Endothelial cell of umbilical vein (primary cell): ENCODE data around the gene PER1. TPM values are rescaled to one million over a fixed set of nuclear protein-coding genes. Genes with fewer than 3 reads are reported as not detected.

ENCODE experiments used
- BruUV-seq: library from RNA; stranded (reverse); fragments of 400-500 nt; replicated peaks from 2 replicates; lab custom pipeline; 2021; lab: Mats Ljungman, UMichigan
- CTCF ChIA-PET: fragments of 300-600, 350-600 bp; sonication (Branson Sonifier 250); formaldehyde crosslinking; loops from one replicate; lab custom pipeline; 2021; ENCODE audit warnings: antibody characterized with exemption, inconsistent platforms; lab: Charles Lee
- POLR2A ChIA-PET: fragments of 300-600, 350-600 bp; sonication (Branson Sonifier 250); formaldehyde crosslinking; loops from one replicate; lab custom pipeline; 2021; ENCODE audit warnings: antibody characterized with exemption, inconsistent platforms; lab: Charles Lee
- DNase-seq: peaks from one replicate; pipeline ENCODE4 v3.0.0-alpha.2; 2011; ENCODE audit warnings: low read depth, low spot score
- FAIRE-seq: peaks from 2 replicates; lab custom pipeline; 2011; peaks lifted over from hg19 to GRCh38; lab: Jason Lieb, UNC
- H2AFZ ChIP-seq: 2 replicates; pipeline ENCODE4 v1.6.0; 2012; ENCODE audit warnings: low read depth, low read length, control low read depth, inconsistent platforms
- H3K27ac ChIP-seq: 2 replicates; pipeline ENCODE4 v1.5.1; 2011; ENCODE audit warnings: low read depth, mild to moderate bottlenecking, control low read depth, low read length, moderate library complexity; ENCODE audit not compliant: insufficient read depth
- H3K27me3 ChIP-seq, 2 experiments: 2 replicates each; pipeline versions ENCODE4 v1.6.0 to v1.6.1; 2011; ENCODE audit warnings: low read length in 2 of 2, mixed read lengths in 1 of 2; ENCODE audit not compliant: control insufficient read depth in 2 of 2, insufficient read depth in 2 of 2
- H3K36me3 ChIP-seq, 2 experiments: 2 replicates in 1 of 2; 3 replicates in 1 of 2; pipeline ENCODE4 v1.5.1; 2011; ENCODE audit warnings: low read length in 2 of 2, mild to moderate bottlenecking in 1 of 2, moderate library complexity in 1 of 2; ENCODE audit not compliant: control insufficient read depth in 2 of 2, insufficient read depth in 2 of 2; ENCODE audit errors: extremely low read depth in 1 of 2
- H3K4me1 ChIP-seq: 3 replicates; pipeline ENCODE4 v1.5.1; 2011; ENCODE audit warnings: mild to moderate bottlenecking, low read length; ENCODE audit not compliant: control insufficient read depth, insufficient read depth; ENCODE audit errors: extremely low read depth
- H3K4me2 ChIP-seq: 2 replicates; pipeline ENCODE4 v1.6.1; 2011; ENCODE audit warnings: low read length, control low read depth, mixed read lengths; ENCODE audit not compliant: insufficient read depth
- H3K4me3 ChIP-seq, 3 experiments: fragments of 200-600 bp in 1 of 3; sonication (generic), shearing (Covaris generic) in 1 of 3; replicated peaks in 1 of 3; 2 replicates each; pipeline ENCODE4 v1.5.1; 2011 to 2016; ENCODE audit warnings: control low read depth in 3 of 3, low read length in 3 of 3, mild to moderate bottlenecking in 2 of 3, inconsistent platforms in 1 of 3, low read depth in 1 of 3, moderate library complexity in 1 of 3; ENCODE audit not compliant: insufficient read depth in 1 of 3
- H3K79me2 ChIP-seq: 2 replicates; pipeline ENCODE4 v1.6.0; 2012; ENCODE audit warnings: low read length, inconsistent platforms; ENCODE audit not compliant: control insufficient read depth, insufficient read depth
- H3K9ac ChIP-seq: replicated peaks from 2 replicates; pipeline ENCODE3; 2011; ENCODE audit warnings: low read length, control low read depth; ENCODE audit not compliant: insufficient read depth; ENCODE audit errors: extremely low read depth
- H3K9me1 ChIP-seq: replicated peaks from 3 replicates; pipeline ENCODE4 v1.6.0; 2011; ENCODE audit warnings: mild to moderate bottlenecking, low read length; ENCODE audit not compliant: control insufficient read depth, insufficient read depth; ENCODE audit errors: extremely low read depth
- H3K9me3 ChIP-seq: replicated peaks from 2 replicates; pipeline ENCODE4 v1.5.1; 2012; ENCODE audit warnings: low read length, inconsistent platforms; ENCODE audit not compliant: control insufficient read depth, insufficient read depth
- H4K20me1 ChIP-seq: replicated peaks from 2 replicates; pipeline ENCODE3; 2011; ENCODE audit warnings: mild to moderate bottlenecking, low read length; ENCODE audit not compliant: control insufficient read depth, insufficient read depth; ENCODE audit errors: extremely low read depth
- FOS ChIP-seq: IDR thresholded peaks from 2 replicates; pipeline ENCODE4 v1.6.1; 2011; ENCODE audit warnings: mild to moderate bottlenecking, low read length, moderate library complexity, borderline replicate concordance; ENCODE audit not compliant: insufficient read depth
- GATA2 ChIP-seq: IDR thresholded peaks from 2 replicates; pipeline ENCODE4 v1.7.0; 2011; ENCODE audit warnings: low read depth, mild to moderate bottlenecking, moderate library complexity, mixed read lengths, low read length; ENCODE audit not compliant: insufficient read length, insufficient read depth
- POLR2AphosphoS5 ChIP-seq: IDR thresholded peaks from 2 replicates; pipeline ENCODE4 v1.6.1; 2012; ENCODE audit warnings: low read depth, mild to moderate bottlenecking, control low read depth, low read length, moderate library complexity; ENCODE audit not compliant: insufficient read depth
- dilution Hi-C: fragments of 300-500 bp; cut with MboI; formaldehyde crosslinking; loops from one replicate; pipeline ENCODE4 v1.15.0; 2019; ENCODE audit warnings: low sequenced_read_pairs; ENCODE audit not compliant: extremely low pct_ligation_motif_present
- intact Hi-C: fragments of 100-400 bp; cut with micrococcal nuclease; formaldehyde crosslinking; loops from one replicate; pipeline ENCODE4 v1.10.0; 2022
- polyA plus RNA-seq, 4 experiments: library from polyadenylated mRNA; depleted of rRNA in 3 of 4; stranded (reverse) in 3 of 4; unstranded in 1 of 4; fragments of >200 nt; gene quantifications; 2 replicates each; pipeline versions ENCODE4 v1.2.1 to v1.2.3, GENCODE V29; 2011 to 2012; ENCODE audit warnings: missing spikeins in 1 of 4
- total RNA-seq: library from RNA; stranded (reverse); gene quantifications from 2 replicates; pipeline ENCODE4 v1.2.3, GENCODE V29; 2021
- TF ChIP-seq, protein P1 (sequence below), 2 donors: IDR thresholded peaks; 1 replicate in 1 of 2; 2 replicates in 1 of 2; pipeline ENCODE4 v1.5.1; 2011; ENCODE audit warnings: low read length in 2 of 2, mild to moderate bottlenecking in 2 of 2, moderate library complexity in 2 of 2, control low read depth in 1 of 2, inconsistent platforms in 1 of 2, low read depth in 1 of 2; ENCODE audit not compliant: insufficient read depth in 1 of 2; ENCODE audit errors: extremely low read depth in 1 of 2
- TF ChIP-seq, protein P2 (sequence below): IDR thresholded peaks from 2 replicates; pipeline ENCODE4 v1.6.1; 2011; ENCODE audit not compliant: insufficient read depth, insufficient read length

The PER1 gene
- total and polyA plus RNA-seq, 2 donors (not counting 3 experiments of a cell fraction or from before 2014, with no cell fraction given): 12.1 to 32.1 TPM

- Histone ChIP-seq H3K9me3 (no peaks in the 10 kb centered on the region), H3K4me2 (peak overlapping the region; percentile 81), H3K27me3 (no peaks in the 10 kb centered on the region), H2AFZ (peak overlapping the region; percentile 65), H3K4me3 (peak overlapping the region; percentile 55 to 83 (median 71)), H3K4me1 (peaks cover 19% of the 10 kb centered on the region), H3K9me1 (no peaks in the 10 kb centered on the region), H3K36me3 (no peaks in the 10 kb centered on the region), H3K9ac (peak overlapping the region; percentile 49), H4K20me1 (no peaks in the 10 kb centered on the region), H3K79me2 (peaks cover 8% of the 10 kb centered on the region), H3K27ac (peak overlapping the region; percentile 26)
- POLR2A ChIA-PET: interaction anchor here (1.2 kb wide), 1 partner anchor 13 kb away, joined by 9 read pairs; no protein-coding TSS in a partner anchor
- dilution Hi-C loops: no loop called here
- FAIRE-seq (peak; percentile 61), DNase-seq (peak; percentile 79)
- TF ChIP-seq, protein P1, sequence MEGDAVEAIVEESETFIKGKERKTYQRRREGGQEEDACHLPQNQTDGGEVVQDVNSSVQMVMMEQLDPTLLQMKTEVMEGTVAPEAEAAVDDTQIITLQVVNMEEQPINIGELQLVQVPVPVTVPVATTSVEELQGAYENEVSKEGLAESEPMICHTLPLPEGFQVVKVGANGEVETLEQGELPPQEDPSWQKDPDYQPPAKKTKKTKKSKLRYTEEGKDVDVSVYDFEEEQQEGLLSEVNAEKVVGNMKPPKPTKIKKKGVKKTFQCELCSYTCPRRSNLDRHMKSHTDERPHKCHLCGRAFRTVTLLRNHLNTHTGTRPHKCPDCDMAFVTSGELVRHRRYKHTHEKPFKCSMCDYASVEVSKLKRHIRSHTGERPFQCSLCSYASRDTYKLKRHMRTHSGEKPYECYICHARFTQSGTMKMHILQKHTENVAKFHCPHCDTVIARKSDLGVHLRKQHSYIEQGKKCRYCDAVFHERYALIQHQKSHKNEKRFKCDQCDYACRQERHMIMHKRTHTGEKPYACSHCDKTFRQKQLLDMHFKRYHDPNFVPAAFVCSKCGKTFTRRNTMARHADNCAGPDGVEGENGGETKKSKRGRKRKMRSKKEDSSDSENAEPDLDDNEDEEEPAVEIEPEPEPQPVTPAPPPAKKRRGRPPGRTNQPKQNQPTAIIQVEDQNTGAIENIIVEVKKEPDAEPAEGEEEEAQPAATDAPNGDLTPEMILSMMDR (IDR thresholded peaks at IDR 0.05; ENCODE audit: extremely low read depth in 1 of 2, insufficient read depth in 1 of 2, low read depth in 1 of 2, low read length in 2 of 2): no peak
- TF ChIP-seq GATA2 (no peak), POLR2AphosphoS5 (no peak), FOS (no peak)
- TF ChIP-seq, protein P2, sequence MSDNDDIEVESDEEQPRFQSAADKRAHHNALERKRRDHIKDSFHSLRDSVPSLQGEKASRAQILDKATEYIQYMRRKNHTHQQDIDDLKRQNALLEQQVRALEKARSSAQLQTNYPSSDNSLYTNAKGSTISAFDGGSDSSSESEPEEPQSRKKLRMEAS: no peak
- BruUV-seq: no TSS peak
- CTCF ChIA-PET: interaction anchor here (0.9 to 1.6 kb wide), 3 partner anchors 9 to 64 kb away, joined by 3 to 4 read pairs (median 3); partner anchors contain the start of gene TMEM107
- intact Hi-C loops: loop anchor here (1.0 to 2.0 kb wide), 5 partner anchors 13 to 115 kb away; partner anchors contain the start of gene CTC1
Measured at GRCh38 chr17:8185582-8186445, 33.6 kb upstream of the PER1 start.
